Renal cortical epithelial cell (primary cell): ENCODE measurements around the gene C5orf34. TPM values are rescaled to one million over a fixed set of nuclear protein-coding genes. Genes with fewer than 3 reads are reported as not detected.

Experiments used
- total RNA-seq: library from RNA; depleted of rRNA; stranded (reverse); fragments of >200 nt; gene quantifications from 2 replicates; pipeline ENCODE4 v1.2.3, GENCODE V29; 2014

C5orf34 gene
- total RNA-seq, 1 donor from 2014 or later: 1.7 TPM

Other genes with a start within 250 kb of the C5orf34 start
- 39.0 and 136 TPM in 2 replicates for gene HMGCS1, start 201.7 kb downstream of the C5orf34 start, total RNA-seq
- gene CCL28, start 102.8 kb downstream of the C5orf34 start, total RNA-seq: 11.0 and 26.6 TPM in 2 replicates
- 27.8 and 29.4 TPM in 2 replicates for gene TMEM267, start 31.3 kb downstream of the C5orf34 start, total RNA-seq
- 199 and 205 TPM in 2 replicates for gene PAIP1, start 41.9 kb upstream of the C5orf34 start, total RNA-seq
- 66.7 and 147 TPM in 2 replicates for gene NNT, start 88.0 kb upstream of the C5orf34 start, total RNA-seq